ENCODE results near the gene RHBDF2. TPM values are rescaled to one million over a fixed set of nuclear protein-coding genes. Genes with fewer than 3 reads are reported as not detected.
"Not testable (repeated sequence)": the region's sequence is repeated elsewhere in the genome, so short reads cannot be mapped to it uniquely, and the experiment has no call there.

RHBDF2 gene
- total RNA-seq, 4 donors from 2014 or later, result 3.8 to 26.1 (median 8.4) TPM

DNA sequence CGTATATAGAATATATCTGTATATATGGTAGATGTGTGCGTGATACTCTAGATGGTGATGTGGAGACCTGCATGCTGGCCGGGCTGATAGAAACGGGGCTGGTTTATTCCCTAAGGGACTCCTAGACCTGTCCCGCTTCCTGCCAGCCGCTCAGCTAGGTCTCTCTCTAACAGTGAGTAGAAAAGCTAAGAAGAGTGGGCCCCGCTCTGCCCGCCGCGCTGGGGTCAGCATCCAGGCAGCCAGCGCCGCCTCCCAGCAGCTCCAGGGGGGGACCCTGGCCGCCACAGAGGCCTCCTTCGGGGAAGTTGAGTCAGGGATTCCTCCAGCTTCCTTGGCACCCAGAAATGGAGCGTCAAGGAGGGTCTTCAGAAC, 26.9 kb upstream of the RHBDF2 start:
- intact Hi-C loops (cut with DNase I; ENCODE audit: low total_unique reads), result no loop called here
- Histone ChIP-seq H3K27me3 (no peaks in the 10 kb centered on the region), H3K36me3 (no peaks in the 10 kb centered on the region), H3K4me3 (no peak overlapping the region), H3K4me1 (peaks cover 0 to 16% of the 10 kb centered on the region in 2 donors), H3K27ac (peak overlapping the region; percentile 94 to 95), H3K9me3 (no peaks in the 10 kb centered on the region)
- peak in 1 of 2 donors; percentile 54 for DNase-seq
- TF ChIP-seq, protein P1, sequence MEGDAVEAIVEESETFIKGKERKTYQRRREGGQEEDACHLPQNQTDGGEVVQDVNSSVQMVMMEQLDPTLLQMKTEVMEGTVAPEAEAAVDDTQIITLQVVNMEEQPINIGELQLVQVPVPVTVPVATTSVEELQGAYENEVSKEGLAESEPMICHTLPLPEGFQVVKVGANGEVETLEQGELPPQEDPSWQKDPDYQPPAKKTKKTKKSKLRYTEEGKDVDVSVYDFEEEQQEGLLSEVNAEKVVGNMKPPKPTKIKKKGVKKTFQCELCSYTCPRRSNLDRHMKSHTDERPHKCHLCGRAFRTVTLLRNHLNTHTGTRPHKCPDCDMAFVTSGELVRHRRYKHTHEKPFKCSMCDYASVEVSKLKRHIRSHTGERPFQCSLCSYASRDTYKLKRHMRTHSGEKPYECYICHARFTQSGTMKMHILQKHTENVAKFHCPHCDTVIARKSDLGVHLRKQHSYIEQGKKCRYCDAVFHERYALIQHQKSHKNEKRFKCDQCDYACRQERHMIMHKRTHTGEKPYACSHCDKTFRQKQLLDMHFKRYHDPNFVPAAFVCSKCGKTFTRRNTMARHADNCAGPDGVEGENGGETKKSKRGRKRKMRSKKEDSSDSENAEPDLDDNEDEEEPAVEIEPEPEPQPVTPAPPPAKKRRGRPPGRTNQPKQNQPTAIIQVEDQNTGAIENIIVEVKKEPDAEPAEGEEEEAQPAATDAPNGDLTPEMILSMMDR (IDR thresholded peaks at IDR 0.05), result no peak
- TF ChIP-seq POLR2A (IDR thresholded peaks at IDR 0.05), result no peak

DNA sequence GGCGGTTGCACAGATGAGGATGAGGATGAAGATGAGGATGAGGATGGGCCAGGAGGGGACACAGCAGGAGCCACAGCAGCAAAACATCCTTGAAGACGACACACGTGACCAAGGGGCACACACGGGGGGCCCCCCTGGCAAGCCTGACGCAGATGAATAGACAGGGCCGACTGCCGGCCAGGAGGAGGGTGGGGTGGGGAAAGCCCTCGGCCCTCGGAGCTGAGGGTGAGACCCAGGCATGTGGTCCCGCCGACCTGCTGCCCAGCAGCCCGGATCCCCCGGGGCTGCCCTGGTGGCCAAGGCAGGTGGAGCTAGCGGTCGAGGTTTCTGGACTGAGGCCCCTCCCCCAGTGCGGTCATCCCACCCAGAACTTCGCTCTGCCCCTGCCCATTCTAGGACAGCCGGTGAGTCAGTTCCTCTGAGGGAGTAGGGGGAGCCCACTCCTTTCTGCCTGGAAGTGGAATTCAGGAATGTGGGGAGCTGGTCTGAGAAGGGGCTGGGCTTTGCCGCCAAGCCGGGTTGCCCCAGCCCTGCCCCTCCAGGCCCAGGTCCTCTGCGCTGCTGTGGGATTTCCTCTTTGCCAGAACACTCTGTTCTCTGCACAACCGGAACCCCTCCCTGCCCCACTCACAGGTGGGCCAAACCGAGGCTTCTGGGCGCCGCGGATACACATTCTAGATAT, 26.3 kb upstream of the RHBDF2 start:
- peak; percentile 81 to 86 for DNase-seq

DNA sequence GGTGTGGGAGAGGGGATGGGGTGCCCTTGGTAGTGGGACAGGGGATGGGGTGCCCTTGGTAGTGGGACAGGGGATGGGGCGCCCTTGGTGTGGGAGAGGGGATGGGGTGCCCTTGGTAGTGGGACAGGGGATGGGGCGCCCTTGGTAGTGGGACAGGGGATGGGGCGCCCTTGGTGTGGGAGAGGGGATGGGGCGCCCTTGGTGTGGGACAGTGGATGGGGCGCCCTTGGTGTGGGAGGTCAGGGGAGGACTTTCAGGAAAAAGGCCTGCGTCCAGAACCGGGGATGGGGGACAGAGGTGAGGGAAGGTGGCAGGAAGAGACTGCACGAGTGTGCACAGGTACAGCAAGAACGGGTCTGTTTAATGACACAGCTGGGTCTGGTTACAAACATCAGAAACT, 25.8 kb upstream of the RHBDF2 start:
- H3K9me3 ChIP-seq; intact Hi-C loops (cut with DNase I; ENCODE audit: low total_unique reads); H3K4me3 ChIP-seq; H3K27me3 ChIP-seq; H3K36me3 ChIP-seq; DNase-seq: not testable (repeated sequence)
- peaks cover 0 to 16% of the 10 kb centered on the region in 2 donors for H3K4me1 ChIP-seq
- peak overlapping the region; percentile 94 to 95 for H3K27ac ChIP-seq

More for the DNA sequence above, 26.3 kb upstream of the RHBDF2 start:
- H3K4me3 ChIP-seq, result peak overlapping the region in 1 of 2 donors; percentile 2
- TF ChIP-seq POLR2A (IDR thresholded peaks at IDR 0.05), result peak; percentile 49 to 66
- TF ChIP-seq, protein P1 (IDR thresholded peaks at IDR 0.05), result peak in 3 of 4 experiments; percentile 16 to 70 (median 41)
- no peaks in the 10 kb centered on the region for H3K9me3 ChIP-seq
- H3K36me3 ChIP-seq, result no peaks in the 10 kb centered on the region
- peaks cover 0 to 16% of the 10 kb centered on the region in 2 donors for H3K4me1 ChIP-seq
- intact Hi-C loops (cut with DNase I; ENCODE audit: low total_unique reads), result no loop called here
- peak overlapping the region; percentile 94 to 95 for H3K27ac ChIP-seq
- no peaks in the 10 kb centered on the region for H3K27me3 ChIP-seq

DNA sequence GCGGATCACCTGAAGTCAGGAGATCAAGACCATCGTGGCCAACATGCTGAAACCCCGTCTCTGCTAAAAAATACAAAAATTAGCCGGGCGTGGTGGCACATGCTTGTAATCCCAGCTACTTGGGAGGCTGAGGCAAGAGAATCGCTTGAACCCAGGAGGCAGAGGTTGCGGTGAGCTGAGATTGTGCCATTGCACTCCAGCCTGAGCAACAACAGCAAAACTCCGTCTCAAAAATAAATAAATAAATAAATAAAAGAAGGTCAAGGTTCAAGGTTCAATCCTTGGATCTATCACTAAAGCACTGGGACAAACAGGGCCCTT, 24.2 kb upstream of the RHBDF2 start:
- H3K36me3 ChIP-seq; H3K4me3 ChIP-seq; H3K9me3 ChIP-seq; DNase-seq; intact Hi-C loops (cut with DNase I; ENCODE audit: low total_unique reads); H3K27me3 ChIP-seq: not testable (repeated sequence)
- Histone ChIP-seq H3K4me1 (peaks cover 0 to 14% of the 10 kb centered on the region in 2 donors), H3K27ac (peak overlapping the region in 1 of 2 donors; percentile 68)

DNA sequence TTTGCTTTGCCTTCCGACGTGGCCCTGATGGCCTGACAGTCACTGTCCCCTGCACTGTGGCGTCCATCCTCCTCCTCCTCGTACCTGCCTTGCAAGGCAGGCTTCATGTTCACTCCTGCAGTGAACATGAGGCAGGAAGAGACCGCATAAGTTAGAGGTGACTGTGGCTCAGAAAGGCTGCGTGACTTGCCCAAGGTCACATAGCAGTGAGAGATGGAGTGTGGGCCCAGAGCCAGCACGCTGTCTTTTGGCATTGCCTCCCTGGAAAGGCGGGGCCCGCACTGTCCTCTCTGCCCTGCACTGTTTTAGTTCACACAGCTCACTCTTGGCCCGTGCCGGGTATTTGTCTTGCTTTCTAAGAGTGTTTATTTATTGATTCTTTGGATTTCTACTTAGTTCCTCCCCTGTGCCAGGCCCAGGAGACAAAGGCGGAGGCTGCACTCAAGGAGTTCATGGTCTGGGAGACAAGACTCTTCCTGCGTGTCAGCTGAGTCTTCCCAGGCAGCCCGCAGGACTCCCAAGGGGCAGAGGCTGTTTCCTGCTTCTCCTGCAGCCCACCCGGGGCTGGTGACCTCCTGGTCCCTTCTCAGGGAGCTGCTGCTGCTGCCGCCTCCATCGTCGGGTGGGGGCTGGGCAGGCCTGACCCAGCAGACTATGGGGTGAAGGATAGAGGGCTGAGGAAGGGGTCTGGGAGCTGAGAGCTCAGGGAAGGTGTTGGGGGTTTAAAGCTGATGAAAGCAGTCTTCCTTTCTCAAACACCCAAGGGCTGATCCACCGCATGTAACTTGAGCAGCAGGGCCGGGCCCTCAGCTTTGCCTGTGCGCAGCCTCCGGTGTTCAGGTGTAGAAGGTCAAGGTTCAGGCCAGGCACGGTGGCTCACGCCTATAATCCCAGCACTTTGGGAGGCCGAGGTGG, 23.6 kb upstream of the RHBDF2 start:
- TF ChIP-seq, protein P1 (IDR thresholded peaks at IDR 0.05), result no peak
- no peak for TF ChIP-seq POLR2A (IDR thresholded peaks at IDR 0.05)
- H3K9me3 ChIP-seq, result no peaks in the 10 kb centered on the region
- H3K27ac ChIP-seq, result peak overlapping the region; percentile 15 to 68
- H3K36me3 ChIP-seq, result no peaks in the 10 kb centered on the region
- H3K4me1 ChIP-seq, result peaks cover 0 to 7% of the 10 kb centered on the region in 2 donors
- no peaks in the 10 kb centered on the region for H3K27me3 ChIP-seq
- H3K4me3 ChIP-seq, result no peak overlapping the region
- intact Hi-C loops (cut with DNase I; ENCODE audit: low total_unique reads), result no loop called here
- no peak for DNase-seq

Measured in uterus (tissue), 4 donors.